ENCODE data around the gene ARHGEF10L.

The ARHGEF10L gene

DNA sequence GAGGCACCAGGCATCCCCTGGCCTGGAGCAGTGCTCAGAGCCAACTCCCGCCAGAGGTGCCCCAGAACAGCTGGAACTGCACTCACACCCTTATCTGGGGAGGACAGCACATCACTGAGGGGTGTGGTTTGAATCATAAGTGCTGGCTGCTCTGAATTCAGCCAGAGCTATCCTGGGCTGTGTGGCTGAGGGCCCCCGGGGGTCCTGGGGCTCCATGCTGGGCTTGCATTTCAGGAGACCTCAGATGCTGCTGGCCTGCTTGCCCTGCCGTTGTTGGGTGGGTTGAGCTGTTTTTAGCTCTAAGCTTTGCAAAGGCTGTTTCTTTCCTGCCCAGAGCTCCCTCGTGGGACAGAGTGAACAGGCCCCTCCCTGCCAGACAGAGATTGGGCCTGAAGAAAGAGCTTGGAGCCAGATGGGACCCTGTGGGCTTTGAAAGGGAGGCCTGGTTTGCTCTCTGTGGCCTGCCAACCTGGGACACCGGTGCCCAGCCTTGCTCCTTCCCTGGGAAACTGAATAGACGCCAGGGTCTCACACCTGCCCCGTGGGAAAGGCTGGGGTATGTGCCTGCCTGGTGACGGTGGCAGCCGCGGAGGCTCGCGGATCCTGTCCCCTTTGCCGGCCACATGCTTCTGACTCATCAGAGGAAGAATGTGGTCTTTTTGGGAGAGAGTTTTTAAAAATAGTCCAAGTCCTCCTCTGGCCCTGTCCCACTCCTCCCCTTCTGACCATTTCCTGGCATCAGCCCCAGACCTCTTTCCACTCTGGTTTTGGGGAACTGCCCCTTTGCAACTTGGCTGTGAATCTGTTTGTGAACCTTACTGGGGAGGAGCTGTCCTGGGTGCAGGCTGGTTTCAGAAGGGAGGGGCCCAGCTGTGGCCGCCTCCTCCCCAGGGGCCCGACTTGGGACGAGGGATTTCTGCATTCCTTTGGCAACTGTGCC lies 30.0 kb downstream of the ARHGEF10L start:
- peak; percentile 37 for FAIRE-seq

DNA sequence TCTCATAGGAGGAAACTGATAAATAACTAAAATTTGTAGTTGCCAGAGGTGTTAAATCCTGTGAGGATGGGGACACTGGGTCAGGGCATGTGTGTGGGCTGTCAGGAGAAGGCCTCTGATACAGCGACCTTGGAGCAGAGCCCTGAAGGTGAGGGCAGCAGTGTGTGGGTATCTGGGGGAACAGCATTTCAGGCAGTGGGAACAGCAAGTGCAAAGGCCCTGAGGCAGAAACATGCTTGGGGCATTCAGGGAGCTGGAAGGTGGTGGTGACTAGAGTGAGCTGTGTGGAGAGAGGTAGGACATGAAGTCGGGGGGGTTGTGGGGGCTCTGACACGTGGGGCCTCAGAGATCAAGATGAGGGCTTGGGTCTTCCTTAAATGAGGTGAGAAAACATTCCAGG lies 30.7 kb downstream of the ARHGEF10L start:
- FAIRE-seq (no peak), DNase-seq (ENCODE audit: low spot score) (no peak)

More for the DNA sequence above, 30.0 kb downstream of the ARHGEF10L start:
- DNase-seq (ENCODE audit: low spot score): peak; percentile 84

DNA sequence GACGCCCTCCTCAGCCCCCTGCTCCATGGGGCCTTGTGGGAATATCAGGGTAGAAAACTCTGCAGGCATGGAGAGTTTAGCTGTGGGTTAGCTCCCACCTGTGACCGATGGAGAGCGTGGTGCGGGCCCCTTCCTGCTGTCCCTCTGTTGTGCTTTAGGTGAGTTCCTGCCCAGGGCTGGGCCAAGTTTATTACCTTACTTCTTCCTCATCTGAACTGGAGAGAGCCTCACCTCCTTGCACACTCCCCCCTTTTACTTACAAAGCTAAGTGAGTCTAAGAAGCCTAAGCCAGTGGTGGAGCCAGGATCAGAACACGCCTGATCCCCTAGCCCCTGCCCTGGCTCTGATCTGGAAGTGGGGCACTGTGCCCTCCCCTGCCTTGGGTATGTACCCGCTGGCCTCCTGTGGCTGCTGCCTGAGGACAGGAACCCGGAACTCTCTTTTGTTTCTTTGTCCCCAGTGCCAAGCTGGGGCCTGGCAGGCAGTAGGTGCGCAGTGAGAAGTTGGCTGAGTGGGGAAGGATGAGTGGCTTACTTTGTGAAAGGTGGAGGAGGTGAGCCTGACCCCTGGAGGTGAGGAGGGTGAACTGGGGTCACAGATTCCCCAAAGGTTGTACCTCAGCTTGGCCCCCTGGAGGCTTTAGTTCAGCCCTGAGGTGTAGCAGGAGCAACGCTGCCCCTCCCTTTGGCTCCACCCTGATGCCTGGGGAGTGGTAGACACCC lies 32.9 kb downstream of the ARHGEF10L start:
- no peak for FAIRE-seq
- DNase-seq (ENCODE audit: low spot score): no peak

DNA sequence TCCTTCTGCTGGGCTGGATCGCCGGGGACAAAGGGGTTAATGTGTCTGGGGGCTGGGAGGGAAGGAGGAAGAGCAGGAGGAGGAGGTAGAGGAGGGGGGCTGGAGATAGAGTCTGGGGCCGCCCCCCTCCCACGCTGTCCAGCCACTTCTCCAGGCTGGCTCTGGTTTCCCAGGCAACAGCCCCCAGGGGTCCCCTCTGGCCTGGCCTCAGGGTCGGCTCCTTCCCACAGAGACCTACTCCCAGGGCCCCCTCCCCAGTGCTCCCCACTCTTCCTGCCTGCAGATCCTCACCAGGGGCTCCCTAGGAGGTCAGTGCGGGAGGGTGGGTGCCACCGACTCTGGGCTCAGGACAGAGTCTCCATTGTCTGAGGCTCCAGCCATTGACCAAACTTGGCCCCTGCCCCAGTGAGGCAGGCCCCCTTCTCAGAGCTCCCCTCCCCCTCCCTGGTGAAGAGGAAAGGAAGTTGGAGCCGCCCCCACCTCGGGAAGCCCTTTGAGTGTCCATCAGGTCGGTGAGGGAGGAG lies 34.1 kb downstream of the ARHGEF10L start:
- no peak for FAIRE-seq

DNA sequence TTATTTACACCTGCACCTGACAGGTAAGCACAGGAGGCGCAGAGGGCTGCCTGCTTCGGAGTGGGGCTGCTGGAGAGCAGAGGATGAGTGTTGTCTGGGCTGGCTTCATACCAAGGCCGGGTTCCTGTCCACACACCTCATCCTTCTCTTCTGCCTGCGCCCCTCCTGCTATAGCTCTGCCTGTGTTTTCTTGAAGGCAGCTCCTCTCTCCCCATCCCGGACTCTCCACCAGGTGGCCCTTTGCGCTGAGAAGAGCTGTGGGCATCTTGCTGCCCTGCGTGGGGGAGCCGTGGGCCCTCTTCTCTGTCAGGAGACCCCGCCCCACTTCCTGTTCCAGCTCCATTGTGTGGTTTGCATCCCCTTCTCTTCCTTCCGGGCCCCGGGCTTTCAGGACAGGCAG lies 35.0 kb downstream of the ARHGEF10L start:
- DNase-seq (ENCODE audit: low spot score): no peak
- no peak for FAIRE-seq

More for the DNA sequence above, 34.1 kb downstream of the ARHGEF10L start:
- no peak for DNase-seq (ENCODE audit: low spot score)

DNA sequence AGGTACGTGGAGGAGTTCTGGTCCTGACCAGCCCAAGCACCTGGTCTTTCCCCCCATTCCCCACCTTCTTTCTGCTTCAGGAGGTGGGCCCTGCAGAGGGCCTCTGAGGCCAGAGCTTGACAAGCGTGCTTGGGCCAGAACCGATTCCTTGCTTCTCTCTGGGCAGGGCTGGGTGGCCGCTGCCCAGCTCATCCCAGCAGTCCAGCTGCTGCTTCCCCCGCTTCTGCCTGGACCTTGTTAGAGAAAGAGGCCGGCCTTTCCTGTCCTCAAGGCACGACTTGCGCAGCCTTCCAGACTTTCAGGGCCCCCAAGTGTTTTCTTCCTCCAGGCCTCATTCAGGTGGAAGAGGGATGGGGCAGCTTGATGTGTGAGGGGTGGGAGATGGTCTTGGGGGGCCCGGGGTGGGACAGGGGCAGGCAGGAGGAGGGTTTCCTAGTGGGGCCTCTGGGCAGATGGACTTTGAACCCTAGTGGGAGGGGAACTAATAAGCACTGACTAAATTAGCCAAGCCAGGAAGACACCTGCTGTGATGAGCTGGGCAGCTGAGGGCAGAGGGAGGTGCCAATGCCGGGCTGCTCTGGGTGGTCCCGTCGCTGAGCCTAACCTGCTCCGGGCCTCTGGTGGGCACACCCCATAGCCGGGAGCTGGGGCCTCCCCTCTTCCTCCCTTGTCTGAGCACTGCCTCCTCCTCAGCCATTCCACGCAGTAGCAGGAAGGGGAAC lies 36.5 kb downstream of the ARHGEF10L start:
- no peak for DNase-seq (ENCODE audit: low spot score)

DNA sequence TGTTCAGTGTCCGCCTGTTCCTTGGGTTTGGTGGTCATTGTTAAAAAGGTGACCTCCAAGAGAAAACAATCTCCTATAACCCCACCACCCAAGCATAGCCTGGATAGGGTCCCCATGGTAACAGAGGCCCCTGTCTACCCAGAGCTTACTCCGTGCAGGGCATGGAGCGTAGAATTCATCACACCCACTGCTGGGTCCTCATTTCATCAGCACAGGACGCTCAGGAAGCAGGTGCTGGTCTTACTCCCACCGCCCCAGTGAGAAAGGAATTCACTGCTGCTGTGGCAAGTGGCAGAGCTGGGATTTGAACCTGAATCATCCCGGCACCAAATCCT lies 37.0 kb downstream of the ARHGEF10L start:
- no peak for FAIRE-seq

More for the DNA sequence above, 36.5 kb downstream of the ARHGEF10L start:
- no peak for FAIRE-seq

DNA sequence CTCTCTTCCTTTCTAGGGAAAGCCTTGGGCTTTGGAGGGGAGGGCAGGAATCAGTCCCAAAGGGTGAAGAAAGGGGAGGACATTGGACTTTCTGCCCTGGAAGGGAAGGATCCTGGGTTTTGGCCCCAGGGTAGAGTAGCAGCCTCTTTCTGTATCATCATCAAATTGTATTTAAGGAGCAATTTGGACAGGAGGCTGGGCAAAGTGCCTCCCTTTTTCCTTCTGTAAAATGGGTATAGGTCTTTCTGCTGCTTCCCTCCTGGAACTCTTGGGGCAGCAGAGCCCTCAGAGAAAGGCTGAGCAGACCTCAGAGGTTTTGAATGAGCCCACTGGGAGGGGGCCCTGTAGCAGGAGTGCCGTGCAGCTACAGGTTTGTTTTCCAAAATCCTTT lies 38.4 kb downstream of the ARHGEF10L start:
- FAIRE-seq: no peak

More for the DNA sequence above, 37.0 kb downstream of the ARHGEF10L start:
- no peak for DNase-seq (ENCODE audit: low spot score)

DNA sequence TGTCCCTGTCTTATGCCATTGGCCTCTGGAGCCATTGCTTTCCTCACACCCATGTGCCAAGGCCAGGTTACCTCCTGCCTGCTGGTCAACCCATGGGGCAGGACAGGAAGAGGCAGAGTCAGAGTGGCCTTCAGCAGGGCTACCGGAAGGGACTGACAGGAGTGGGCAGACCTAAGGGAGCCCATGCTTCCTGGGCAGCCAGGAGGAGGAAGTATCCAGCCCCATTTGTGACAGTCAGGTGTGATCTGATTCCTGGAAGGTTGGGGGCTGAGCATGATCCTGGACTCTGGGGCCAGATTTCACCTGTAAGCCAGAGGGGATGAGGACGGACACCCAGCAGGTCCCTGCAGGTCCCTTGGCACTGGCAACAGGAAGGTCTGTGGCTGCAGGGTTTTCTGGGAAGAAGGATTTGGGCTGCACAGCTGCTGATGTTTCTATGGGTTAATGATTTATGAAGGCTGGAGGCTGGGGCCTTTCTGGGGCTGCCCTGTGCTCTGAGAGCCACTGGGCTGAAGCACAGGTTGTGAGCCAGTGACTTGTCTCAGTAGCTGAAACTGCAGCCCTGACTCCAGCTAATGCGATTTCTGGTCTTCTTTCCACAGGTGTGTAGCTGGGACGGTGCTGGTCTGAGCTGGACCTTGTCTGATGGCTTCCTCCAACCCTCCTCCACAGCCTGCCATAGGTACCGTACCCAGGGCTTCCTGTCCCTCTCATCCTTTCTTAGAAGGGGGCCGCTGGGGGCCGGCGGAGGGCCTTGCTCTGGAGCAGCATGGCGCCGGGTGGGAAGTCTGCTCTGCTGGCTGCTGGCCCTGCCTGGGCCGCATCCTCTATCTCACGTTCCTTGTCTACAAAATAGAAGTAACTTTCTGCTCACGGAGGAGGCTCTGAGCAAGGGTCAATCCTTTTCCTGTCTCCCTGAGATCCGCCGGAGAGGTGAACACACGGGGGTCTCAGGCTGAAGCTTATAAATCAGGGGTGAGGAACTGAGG lies 40.7 kb downstream of the ARHGEF10L start:
- no peak for FAIRE-seq
- no peak for DNase-seq (ENCODE audit: low spot score)

More for the DNA sequence above, 38.4 kb downstream of the ARHGEF10L start:
- DNase-seq (ENCODE audit: low spot score): no peak

DNA sequence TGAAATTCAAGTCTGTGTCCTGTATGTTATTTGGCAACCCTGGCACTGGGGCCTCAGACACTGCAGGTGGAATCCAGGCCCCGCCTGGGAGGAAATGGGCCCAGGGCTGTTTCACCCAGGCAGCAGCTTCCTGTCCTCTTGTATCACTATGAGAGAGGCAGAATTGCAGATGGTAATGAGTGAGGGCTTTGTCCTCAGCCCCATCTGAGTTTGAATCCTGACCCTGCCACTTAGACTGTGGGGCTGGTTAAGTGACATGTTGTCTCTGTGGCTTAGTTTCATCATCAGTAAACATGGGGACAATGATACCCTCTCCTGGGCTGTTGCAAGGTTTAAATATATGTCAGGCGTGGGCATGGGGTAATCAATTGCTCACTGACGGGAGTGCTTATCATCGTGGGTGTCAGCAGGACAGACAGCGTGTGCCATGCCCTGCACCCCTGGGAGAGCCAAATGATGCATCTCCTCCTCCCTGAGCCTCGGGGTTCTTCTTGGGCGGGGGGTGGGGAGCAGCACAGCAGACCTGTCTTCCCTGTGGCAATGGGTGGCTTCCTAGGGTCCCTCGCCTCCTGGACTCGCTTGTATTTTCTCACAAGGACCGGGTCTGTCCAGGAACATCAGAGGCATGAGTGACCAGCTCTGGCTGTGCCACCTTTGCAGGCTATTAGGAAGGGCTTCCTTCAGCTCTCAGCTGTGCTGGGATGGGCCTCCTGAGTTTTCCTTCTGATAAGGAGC lies 42.1 kb downstream of the ARHGEF10L start:
- no peak for FAIRE-seq
- DNase-seq (ENCODE audit: low spot score): no peak

DNA sequence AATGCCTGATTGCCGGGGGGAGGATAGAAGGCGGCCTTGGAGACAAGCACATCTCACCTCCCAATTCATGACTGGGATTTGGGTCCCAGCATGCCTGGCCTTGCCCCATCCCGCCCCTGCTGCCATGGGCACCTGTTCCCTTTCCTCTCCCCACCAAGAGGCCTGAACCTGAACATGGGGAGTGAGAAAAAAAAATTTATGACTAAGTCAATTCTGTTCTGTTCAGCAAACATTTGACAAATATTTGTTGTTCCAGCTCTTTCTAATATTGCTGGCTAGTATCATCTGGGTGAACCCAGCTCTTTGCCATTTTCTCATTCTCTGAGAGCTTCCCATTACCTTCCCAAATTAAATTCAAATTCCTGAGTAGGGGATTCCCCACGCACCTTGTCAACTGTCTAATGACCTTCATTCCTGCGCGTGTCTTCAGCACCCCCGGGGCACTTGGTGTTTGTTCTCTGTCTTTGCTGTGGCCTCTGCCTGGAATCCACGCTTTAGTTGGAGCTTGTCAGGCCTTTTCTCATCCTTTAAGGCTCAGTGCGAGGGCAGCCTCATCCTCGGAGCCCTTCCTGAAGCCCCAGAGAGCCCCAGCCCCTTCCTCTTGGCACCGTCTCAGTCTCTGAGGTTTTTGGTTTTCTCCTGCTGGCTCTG lies 42.8 kb downstream of the ARHGEF10L start:
- no peak for FAIRE-seq
- no peak for DNase-seq (ENCODE audit: low spot score)

DNA sequence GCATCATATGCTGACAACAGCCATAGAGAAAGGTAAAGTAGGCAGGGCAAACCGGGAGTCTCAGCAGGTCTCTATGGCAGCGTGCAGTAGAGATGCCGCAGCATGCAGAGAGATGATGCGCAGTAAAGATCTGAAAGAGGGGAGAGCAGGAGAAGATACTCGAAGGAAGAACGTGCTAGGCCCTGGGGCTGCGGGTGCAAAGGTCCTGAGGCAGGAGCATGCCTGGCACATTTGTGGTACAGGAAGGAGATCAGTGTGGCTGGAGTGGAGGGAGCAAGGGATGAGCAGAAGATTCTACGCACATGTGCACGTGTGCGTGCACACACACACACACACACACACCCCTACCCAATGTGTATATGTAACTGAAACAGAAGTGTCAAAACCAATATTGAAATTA lies 45.0 kb downstream of the ARHGEF10L start:
- peak; percentile 44 for FAIRE-seq
- no peak for DNase-seq (ENCODE audit: low spot score)

DNA sequence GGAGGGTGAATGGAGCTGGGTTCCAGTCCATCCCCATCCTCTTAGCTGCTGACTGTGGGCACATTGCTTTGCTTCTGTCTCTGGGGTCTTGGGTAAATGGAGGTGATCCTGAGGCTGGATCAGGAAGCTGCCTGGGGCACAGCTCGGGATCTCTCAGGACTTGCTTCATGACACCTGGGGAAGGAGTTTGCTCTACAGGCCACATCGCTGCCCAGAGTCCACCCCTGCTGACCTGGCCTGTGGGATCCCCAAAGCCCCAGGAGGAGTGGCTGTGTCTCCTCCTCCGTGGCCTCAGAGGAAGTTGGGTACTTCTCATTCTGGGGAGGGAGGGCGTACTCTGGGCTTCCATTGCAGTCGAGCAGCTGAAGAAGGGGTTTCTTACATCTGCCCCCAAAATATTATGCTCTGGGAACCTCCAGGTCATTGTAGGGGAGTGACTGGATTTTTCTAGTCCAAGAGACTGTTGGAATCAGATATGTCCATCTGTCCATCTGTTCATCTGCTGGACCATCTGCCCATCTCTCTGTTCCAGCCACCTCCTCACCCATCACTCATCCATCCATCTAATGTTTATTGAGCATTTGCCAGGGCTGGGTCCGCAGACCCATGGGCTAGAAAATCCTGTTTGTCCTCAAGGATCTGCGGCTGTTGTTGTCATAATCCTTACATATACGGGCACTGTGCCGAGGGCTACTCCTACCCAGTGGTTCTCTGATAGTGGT lies 45.9 kb downstream of the ARHGEF10L start:
- FAIRE-seq (no peak), DNase-seq (ENCODE audit: low spot score) (no peak)

DNA sequence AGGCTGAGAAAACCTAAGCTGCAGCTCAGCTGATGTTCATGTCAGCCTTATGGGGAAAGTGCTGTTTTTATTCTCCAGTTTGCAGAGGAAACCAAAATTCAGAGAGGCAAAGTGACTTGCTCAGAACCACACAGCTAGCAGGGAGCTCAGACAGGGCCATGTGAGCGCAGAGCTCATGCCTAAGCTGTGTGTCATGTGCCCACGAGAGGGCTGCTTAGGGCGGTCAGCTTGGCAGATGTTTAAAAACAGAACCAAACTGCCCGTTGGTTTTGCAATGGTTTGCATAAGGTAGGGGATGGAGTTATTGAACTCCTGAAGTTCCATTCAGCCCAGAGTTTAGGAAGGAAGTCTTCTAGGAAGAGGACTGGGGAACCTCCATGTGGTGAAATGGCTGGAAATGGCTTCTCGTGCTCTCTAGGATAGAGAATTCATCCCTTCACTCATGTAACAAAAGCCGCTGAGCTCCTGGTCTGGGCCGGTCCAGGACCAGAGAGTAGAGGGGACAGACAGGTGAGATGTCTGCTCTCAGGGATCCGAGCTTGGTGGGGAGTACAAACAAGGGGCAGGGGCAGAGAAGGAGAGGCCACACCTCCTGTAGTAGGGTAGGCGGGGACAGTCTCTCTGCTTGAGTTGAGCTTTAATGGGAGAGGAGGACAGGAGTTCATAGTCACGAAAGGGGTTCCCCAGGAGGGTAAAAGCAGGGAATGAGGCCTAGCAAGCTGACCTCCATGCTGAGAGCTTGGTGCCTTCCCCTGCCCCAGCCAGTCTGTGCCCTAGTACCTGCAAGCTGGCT lies 46.9 kb downstream of the ARHGEF10L start:
- FAIRE-seq (no peak), DNase-seq (ENCODE audit: low spot score) (peak; percentile 71)

DNA sequence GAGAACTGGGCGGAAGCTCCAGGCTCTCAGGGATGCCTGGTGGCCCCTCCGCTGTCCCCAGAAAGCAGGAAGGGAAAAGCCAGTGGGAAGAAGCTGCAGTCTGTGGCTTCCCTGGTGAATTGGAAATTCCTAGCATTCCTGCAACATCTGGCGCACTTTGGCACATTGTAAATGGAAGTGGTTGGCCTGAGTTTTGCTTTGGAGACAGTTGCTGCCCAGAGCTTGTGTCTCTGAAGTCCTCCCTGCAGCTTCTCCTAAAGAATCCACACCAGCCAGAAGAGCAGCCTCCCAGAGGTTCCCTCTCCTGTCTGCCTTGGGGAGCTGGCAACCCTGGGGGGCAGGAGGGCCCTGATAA lies 48.2 kb downstream of the ARHGEF10L start:
- DNase-seq (ENCODE audit: low spot score) (peak; percentile 78), FAIRE-seq (no peak)

DNA sequence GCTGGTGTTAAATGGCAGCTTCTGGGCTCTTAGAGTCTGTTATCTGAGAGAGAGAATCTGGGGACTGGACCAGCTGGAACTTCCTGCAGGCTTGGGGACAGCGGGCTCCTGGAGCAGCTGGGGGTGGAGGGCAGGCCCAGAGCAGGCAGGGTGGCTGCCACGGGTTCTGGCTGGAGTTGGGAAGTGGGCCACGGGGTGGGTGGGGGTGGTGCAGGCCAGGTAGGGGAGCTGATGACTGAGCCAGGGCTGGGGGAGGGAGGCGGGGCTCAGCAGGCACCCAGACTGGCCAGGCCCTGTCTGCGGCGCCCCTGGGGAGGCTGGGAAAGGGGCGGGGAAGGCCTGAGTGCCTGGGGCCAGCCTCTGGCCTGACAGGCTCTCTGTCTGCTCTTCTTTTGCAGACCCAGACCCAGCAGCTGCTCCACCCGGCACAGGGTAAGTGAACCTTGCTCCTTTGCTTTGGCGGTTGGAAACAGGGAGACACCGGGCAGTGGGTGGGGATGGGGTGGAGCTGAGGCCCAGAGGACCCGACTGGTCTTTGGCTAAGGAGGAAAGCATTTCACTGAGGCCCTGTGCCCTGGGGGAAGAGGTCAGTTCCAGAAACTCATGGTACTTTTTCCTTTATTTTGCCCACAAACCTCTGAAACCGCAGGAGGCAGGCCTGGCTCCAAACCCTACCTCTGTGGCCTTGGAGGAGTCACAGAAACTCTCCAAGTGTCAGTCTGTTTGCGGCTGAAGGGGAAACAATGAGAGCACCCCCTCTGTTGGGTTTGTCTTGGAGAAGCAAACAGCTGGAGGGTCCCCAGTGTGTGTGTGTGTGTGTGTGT lies 48.8 kb downstream of the ARHGEF10L start:
- FAIRE-seq (no peak), DNase-seq (ENCODE audit: low spot score) (peak; percentile 81)

Measured in urothelium cell line (cell line).